Memory B cell (primary cell): ENCODE measurements around the gene LITAF.
"Not testable (repeated sequence)": the region's sequence is repeated elsewhere in the genome, so short reads cannot be mapped to it uniquely, and the experiment has no call there.

Experiments
- ATAC-seq: fragments of 150-1000 bp; cut with Tn5 transposase; 2 replicates; pipeline ENCODE4 v1.10.0; 2021; ENCODE audit warnings: low read depth, mild to moderate bottlenecking, moderate library complexity
- DNase-seq, 2 donors: peaks; one replicate each; pipeline ENCODE4 v3.0.0; 2022; ENCODE audit warnings: low spot score in 2 of 2
- H3K27ac Mint-ChIP-seq: one replicate; pipeline ENCODE4 v1.8.0; 2022; ENCODE audit warnings: mild to moderate bottlenecking, moderate library complexity, mixed read lengths
- H3K27me3 Mint-ChIP-seq: one replicate; pipeline ENCODE4 v1.8.0; 2022; ENCODE audit warnings: mixed read lengths
- H3K36me3 Mint-ChIP-seq: one replicate; pipeline ENCODE4 v1.8.0; 2022; ENCODE audit warnings: mild to moderate bottlenecking, mixed read lengths
- H3K4me1 Mint-ChIP-seq: one replicate; pipeline ENCODE4 v1.8.0; 2022; ENCODE audit warnings: mixed read lengths
- H3K4me3 Mint-ChIP-seq: one replicate; pipeline ENCODE4 v1.8.0; 2022; ENCODE audit warnings: mild to moderate bottlenecking, moderate library complexity, mixed read lengths
- H3K9me3 Mint-ChIP-seq: one replicate; pipeline ENCODE4 v1.8.0; 2022; ENCODE audit warnings: mixed read lengths

Gene LITAF

GRCh38 chr16:11533588-11533987 lies 53.1 kb downstream of the LITAF start:
- Mint-ChIP-seq H3K4me3 (no peak overlapping the region), H3K27ac (no peak overlapping the region), H3K9me3 (no peaks in the 10 kb centered on the region), H3K27me3 (no peaks in the 10 kb centered on the region), H3K4me1 (no peaks in the 10 kb centered on the region), H3K36me3 (no peaks in the 10 kb centered on the region)
- DNase-seq (no peak), ATAC-seq (no peak)

GRCh38 chr16:11530171-11530940 lies 56.4 kb downstream of the LITAF start:
- Mint-ChIP-seq H3K27ac (no peak overlapping the region), H3K9me3 (no peaks in the 10 kb centered on the region), H3K27me3 (peaks cover 5% of the 10 kb centered on the region), H3K36me3 (no peaks in the 10 kb centered on the region), H3K4me3 (no peak overlapping the region), H3K4me1 (no peaks in the 10 kb centered on the region)
- DNase-seq (no peak), ATAC-seq (no peak)

- Mint-ChIP-seq H3K27ac (no peak overlapping the region), H3K4me3 (no peak overlapping the region), H3K27me3 (peaks cover 8% of the 10 kb centered on the region), H3K4me1 (no peaks in the 10 kb centered on the region), H3K9me3 (no peaks in the 10 kb centered on the region), H3K36me3 (no peaks in the 10 kb centered on the region)
- ATAC-seq (no peak), DNase-seq (no peak)
Observed at GRCh38 chr16:11529285-11529684, 57.4 kb downstream of the LITAF start.

- Mint-ChIP-seq H3K27me3 (peaks cover 8% of the 10 kb centered on the region), H3K4me1 (no peaks in the 10 kb centered on the region), H3K9me3 (no peaks in the 10 kb centered on the region), H3K27ac (no peak overlapping the region), H3K36me3 (no peaks in the 10 kb centered on the region), H3K4me3 (no peak overlapping the region)
- ATAC-seq (no peak), DNase-seq (no peak)
Observed at GRCh38 chr16:11528053-11528452, 58.7 kb downstream of the LITAF start.

- Mint-ChIP-seq H3K4me3 (no peak overlapping the region), H3K9me3 (peaks cover under 1% of the 10 kb centered on the region), H3K27ac (no peak overlapping the region), H3K4me1 (no peaks in the 10 kb centered on the region), H3K27me3 (peaks cover 8% of the 10 kb centered on the region), H3K36me3 (peaks cover under 1% of the 10 kb centered on the region)
- ATAC-seq (no peak), DNase-seq (no peak)
Observed at GRCh38 chr16:11526655-11527350, 59.9 kb downstream of the LITAF start.

GRCh38 chr16:11524098-11524760 lies 62.5 kb downstream of the LITAF start:
- peaks cover 2% of the 10 kb centered on the region for H3K4me1 Mint-ChIP-seq
- DNase-seq (no peak), ATAC-seq (no peak)
- H3K27ac Mint-ChIP-seq = no peak overlapping the region
- peaks cover 5% of the 10 kb centered on the region for H3K36me3 Mint-ChIP-seq
- H3K4me3 Mint-ChIP-seq = no peak overlapping the region
- peaks cover 4% of the 10 kb centered on the region for H3K9me3 Mint-ChIP-seq
- H3K27me3 Mint-ChIP-seq = peaks cover 8% of the 10 kb centered on the region

GRCh38 chr16:11521055-11521454 lies 65.7 kb downstream of the LITAF start:
- DNase-seq = no peak
- Mint-ChIP-seq H3K4me3 (no peak overlapping the region), H3K9me3 (peaks cover 4% of the 10 kb centered on the region), H3K27me3 (peaks cover 5% of the 10 kb centered on the region), H3K36me3 (peaks cover 5% of the 10 kb centered on the region), H3K27ac (no peak overlapping the region), H3K4me1 (peaks cover 2% of the 10 kb centered on the region)
- ATAC-seq = no peak

GRCh38 chr16:11520442-11520841 lies 66.3 kb downstream of the LITAF start:
- Mint-ChIP-seq H3K9me3 (peaks cover 4% of the 10 kb centered on the region), H3K27ac (no peak overlapping the region), H3K4me1 (peaks cover 2% of the 10 kb centered on the region), H3K4me3 (no peak overlapping the region), H3K27me3 (peaks cover 5% of the 10 kb centered on the region), H3K36me3 (peaks cover 5% of the 10 kb centered on the region)
- ATAC-seq (peak; percentile 78), DNase-seq (peak in 1 of 2 donors; percentile 30)

- peaks cover 2% of the 10 kb centered on the region for H3K4me1 Mint-ChIP-seq
Observed at GRCh38 chr16:11517961-11518360, 68.8 kb downstream of the LITAF start.

GRCh38 chr16:11515540-11516430 lies 70.9 kb downstream of the LITAF start:
- DNase-seq (no peak), ATAC-seq (no peak)
- H3K27me3 Mint-ChIP-seq = peaks cover 2% of the 10 kb centered on the region

More at GRCh38 chr16:11517961-11518360, 68.8 kb downstream of the LITAF start:
- H3K4me3 Mint-ChIP-seq = no peak overlapping the region
- H3K36me3 Mint-ChIP-seq = peaks cover 5% of the 10 kb centered on the region
- no peak overlapping the region for H3K27ac Mint-ChIP-seq
- H3K9me3 Mint-ChIP-seq = peaks cover 4% of the 10 kb centered on the region
- no peak for DNase-seq
- H3K27me3 Mint-ChIP-seq = peaks cover 2% of the 10 kb centered on the region
- no peak for ATAC-seq

GRCh38 chr16:11514283-11514682 lies 72.4 kb downstream of the LITAF start:
- H3K36me3 Mint-ChIP-seq = no peaks in the 10 kb centered on the region
- H3K9me3 Mint-ChIP-seq = no peaks in the 10 kb centered on the region
- H3K27me3 Mint-ChIP-seq = peaks cover 4% of the 10 kb centered on the region
- DNase-seq = no peak
- ATAC-seq = no peak
- H3K4me3 Mint-ChIP-seq = no peak overlapping the region
- no peak overlapping the region for H3K27ac Mint-ChIP-seq
- no peaks in the 10 kb centered on the region for H3K4me1 Mint-ChIP-seq

More at GRCh38 chr16:11515540-11516430, 70.9 kb downstream of the LITAF start:
- Mint-ChIP-seq H3K4me1 (peaks cover 2% of the 10 kb centered on the region), H3K27ac (no peak overlapping the region), H3K4me3 (no peak overlapping the region), H3K9me3 (no peaks in the 10 kb centered on the region), H3K36me3 (no peaks in the 10 kb centered on the region)

GRCh38 chr16:11513366-11513765 lies 73.4 kb downstream of the LITAF start:
- not testable (repeated sequence) for H3K9me3 Mint-ChIP-seq, H3K4me3 Mint-ChIP-seq, H3K27ac Mint-ChIP-seq, DNase-seq, H3K36me3 Mint-ChIP-seq, ATAC-seq, H3K27me3 Mint-ChIP-seq, H3K4me1 Mint-ChIP-seq

GRCh38 chr16:11511801-11512200 lies 74.9 kb downstream of the LITAF start:
- Mint-ChIP-seq H3K9me3 (no peaks in the 10 kb centered on the region), H3K27ac (no peak overlapping the region)
- ATAC-seq = no peak

More at GRCh38 chr16:11511801-11512200, 74.9 kb downstream of the LITAF start:
- no peak overlapping the region for H3K4me3 Mint-ChIP-seq
- no peak for DNase-seq
- peaks cover 4% of the 10 kb centered on the region for H3K27me3 Mint-ChIP-seq
- peaks cover 4% of the 10 kb centered on the region for H3K4me1 Mint-ChIP-seq
- H3K36me3 Mint-ChIP-seq = no peaks in the 10 kb centered on the region
